Mesenchymal stem cell (in vitro differentiated cells and primary cell): ENCODE data around the gene ITGA1.

Experiments
- DNase-seq: peaks from one replicate; pipeline ENCODE4 v3.0.0-alpha.2; 2013
- H2AFZ ChIP-seq: one replicate; pipeline ENCODE4 v1.6.1; 2013; ENCODE audit warnings: low read depth, mild to moderate bottlenecking, control low read depth, inconsistent platforms, low read length, moderate library complexity
- H2AK5ac ChIP-seq: 2 replicates; pipeline ENCODE4 v1.6.1; 2013; ENCODE audit warnings: low read length, moderate library complexity, mild to moderate bottlenecking, inconsistent platforms; ENCODE audit not compliant: severe bottlenecking
- H2BK120ac ChIP-seq: one replicate; pipeline ENCODE4 v1.6.1; 2013; ENCODE audit warnings: low read depth, mild to moderate bottlenecking, inconsistent platforms, low read length, moderate library complexity
- H2BK12ac ChIP-seq, 2 experiments: one replicate each; pipeline ENCODE4 v1.6.1; 2013; ENCODE audit warnings: inconsistent platforms in 2 of 2, low read length in 2 of 2, mild to moderate bottlenecking in 2 of 2, moderate library complexity in 2 of 2, control low read depth in 1 of 2
- H2BK15ac ChIP-seq: one replicate; pipeline ENCODE4 v1.6.1; 2013; ENCODE audit warnings: mild to moderate bottlenecking, low read depth, inconsistent platforms; ENCODE audit not compliant: poor library complexity, severe bottlenecking
- H2BK5ac ChIP-seq: 2 replicates; pipeline ENCODE4 v1.6.1; 2013; ENCODE audit warnings: low read depth, mild to moderate bottlenecking, low read length, control low read depth, inconsistent platforms; ENCODE audit not compliant: poor library complexity, severe bottlenecking
- H3K14ac ChIP-seq, 2 experiments: one replicate each; pipeline ENCODE4 v1.6.1; 2013; ENCODE audit warnings: inconsistent platforms in 2 of 2, low read length in 2 of 2, control low read depth in 1 of 2, mild to moderate bottlenecking in 1 of 2, moderate library complexity in 1 of 2
- H3K18ac ChIP-seq, 2 experiments: one replicate each; pipeline ENCODE4 v1.6.1; 2013; ENCODE audit warnings: inconsistent platforms in 2 of 2, low read length in 2 of 2, control low read depth in 1 of 2, low read depth in 1 of 2, mild to moderate bottlenecking in 1 of 2
- H3K23ac ChIP-seq, 2 experiments: one replicate each; pipeline ENCODE4 v1.6.1; 2013; ENCODE audit warnings: inconsistent platforms in 2 of 2, low read length in 2 of 2, mild to moderate bottlenecking in 2 of 2, moderate library complexity in 2 of 2, control low read depth in 1 of 2
- H3K27ac ChIP-seq: 2 replicates; pipeline ENCODE4 v1.5.1; 2013; ENCODE audit warnings: mild to moderate bottlenecking, moderate library complexity, low read length, control low read depth, inconsistent platforms; ENCODE audit not compliant: poor library complexity, severe bottlenecking
- H3K27me3 ChIP-seq, 2 experiments: 2 replicates each; pipeline versions ENCODE4 v1.6.1 to v1.7.0; 2013; ENCODE audit warnings: low read length in 2 of 2, mild to moderate bottlenecking in 2 of 2, moderate library complexity in 2 of 2, control low read depth in 1 of 2, inconsistent platforms in 1 of 2; ENCODE audit not compliant: control insufficient read depth in 1 of 2, insufficient read depth in 1 of 2
- H3K36me3 ChIP-seq, 2 experiments: 2 replicates each; pipeline versions ENCODE4 v1.6.1 to v1.7.0; 2013; ENCODE audit warnings: low read length in 2 of 2, control low read depth in 1 of 2, inconsistent platforms in 1 of 2, low read depth in 1 of 2, mild to moderate bottlenecking in 1 of 2; ENCODE audit not compliant: insufficient read depth in 2 of 2, control insufficient read depth in 1 of 2
- H3K4ac ChIP-seq, 2 experiments: one replicate each; pipeline ENCODE4 v1.6.1; 2013; ENCODE audit warnings: inconsistent platforms in 2 of 2, low read length in 2 of 2, mild to moderate bottlenecking in 2 of 2, moderate library complexity in 2 of 2, control low read depth in 1 of 2, low read depth in 1 of 2
- H3K4me1 ChIP-seq: 2 replicates; pipeline ENCODE4 v1.6.1; 2013; ENCODE audit warnings: low read depth, low read length, control low read depth; ENCODE audit not compliant: control insufficient read depth, insufficient read depth
- H3K4me2 ChIP-seq: 2 replicates; pipeline ENCODE4 v1.6.1; 2013; ENCODE audit warnings: low read length, mild to moderate bottlenecking, inconsistent platforms; ENCODE audit not compliant: poor library complexity, severe bottlenecking
- H3K4me3 ChIP-seq, 2 experiments: 2 replicates each; pipeline versions ENCODE4 v1.5.1 to v1.7.0; 2013; ENCODE audit warnings: low read length in 2 of 2, mild to moderate bottlenecking in 2 of 2, control low read depth in 1 of 2, low read depth in 1 of 2; ENCODE audit not compliant: insufficient read depth in 1 of 2
- H3K79me1 ChIP-seq: replicated peaks from 2 replicates; pipeline ENCODE4 v1.6.1; 2013; ENCODE audit warnings: mild to moderate bottlenecking, control low read depth, low read length, inconsistent platforms; ENCODE audit not compliant: poor library complexity, severe bottlenecking
- H3K9ac ChIP-seq: 2 replicates; pipeline ENCODE4 v1.7.0; 2013; ENCODE audit warnings: mild to moderate bottlenecking, low read length, moderate library complexity
- H3K9me3 ChIP-seq: 2 replicates; pipeline ENCODE4 v1.7.0; 2013; ENCODE audit warnings: mild to moderate bottlenecking, low read length; ENCODE audit not compliant: control insufficient read depth
- H4K8ac ChIP-seq: one replicate; pipeline ENCODE4 v1.6.1; 2013; ENCODE audit warnings: inconsistent platforms, mild to moderate bottlenecking, low read length, moderate library complexity
- H4K91ac ChIP-seq: one replicate; pipeline ENCODE4 v1.6.1; 2013; ENCODE audit warnings: mild to moderate bottlenecking, low read length, inconsistent platforms
- WGBS: methylation state at CpG from one replicate; pipeline ENCODE4 v1.1.7; 2013; ENCODE audit warnings: mixed read lengths; 5-methylcytosine and 5-hydroxymethylcytosine counted together

Gene ITGA1

DNA sequence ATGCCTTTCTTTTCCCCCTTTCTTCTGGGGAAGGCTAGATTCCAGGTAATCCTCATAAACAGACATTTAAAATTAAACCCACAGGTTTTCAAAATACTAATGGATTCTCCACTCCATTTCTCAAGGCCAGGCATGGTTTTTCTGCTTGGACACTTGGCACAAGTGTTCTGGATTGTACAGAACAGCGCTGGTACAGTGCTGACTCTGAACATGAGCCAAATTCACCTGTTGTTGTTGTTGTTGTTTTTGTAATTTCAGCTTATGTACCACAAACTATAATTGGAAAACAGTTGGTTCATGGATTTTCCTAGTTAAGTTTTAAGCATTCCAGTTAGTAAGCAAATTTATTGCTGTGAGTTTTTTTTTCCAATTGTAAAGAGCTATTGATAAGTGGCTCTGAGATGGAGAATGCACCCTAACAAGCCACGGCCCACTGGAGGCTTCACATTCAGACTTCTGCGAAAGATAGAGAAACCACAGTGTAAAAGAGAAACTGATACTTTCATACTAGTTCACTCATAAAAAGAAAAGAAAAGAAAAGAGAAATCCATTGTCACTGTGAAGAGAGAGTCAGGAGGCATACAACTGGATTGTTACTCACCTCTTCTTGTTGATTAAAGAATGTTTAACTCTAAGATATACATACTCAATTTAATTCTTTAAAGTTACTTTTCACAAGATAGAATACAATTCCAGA lies 16.2 kb upstream of the ITGA1 start:
- no peak overlapping the region for H2BK5ac ChIP-seq
- H3K27me3 ChIP-seq, result no peaks in the 10 kb centered on the region
- no peak overlapping the region for H3K4me3 ChIP-seq
- H4K91ac ChIP-seq, result no peak overlapping the region
- no peak overlapping the region for H3K27ac ChIP-seq
- no peak overlapping the region for H3K14ac ChIP-seq
- no peak overlapping the region for H3K9ac ChIP-seq
- no peak overlapping the region for H3K4me2 ChIP-seq
- no peak overlapping the region for H4K8ac ChIP-seq
- H3K18ac ChIP-seq, result no peak overlapping the region
- H3K9me3 ChIP-seq, result no peaks in the 10 kb centered on the region
- WGBS, result 100% methylated on average over 2 of the region's 3 CpGs
- H2BK15ac ChIP-seq, result no peak overlapping the region
- H3K4me1 ChIP-seq, result no peaks in the 10 kb centered on the region
- no peak for DNase-seq
- H3K79me1 ChIP-seq, result no peaks in the 10 kb centered on the region
- H3K23ac ChIP-seq, result no peak overlapping the region
- H2BK120ac ChIP-seq, result no peak overlapping the region
- no peak overlapping the region for H2AK5ac ChIP-seq
- H3K4ac ChIP-seq, result no peak overlapping the region
- H2AFZ ChIP-seq, result no peak overlapping the region
- H3K36me3 ChIP-seq, result no peaks in the 10 kb centered on the region
- H2BK12ac ChIP-seq, result no peak overlapping the region

DNA sequence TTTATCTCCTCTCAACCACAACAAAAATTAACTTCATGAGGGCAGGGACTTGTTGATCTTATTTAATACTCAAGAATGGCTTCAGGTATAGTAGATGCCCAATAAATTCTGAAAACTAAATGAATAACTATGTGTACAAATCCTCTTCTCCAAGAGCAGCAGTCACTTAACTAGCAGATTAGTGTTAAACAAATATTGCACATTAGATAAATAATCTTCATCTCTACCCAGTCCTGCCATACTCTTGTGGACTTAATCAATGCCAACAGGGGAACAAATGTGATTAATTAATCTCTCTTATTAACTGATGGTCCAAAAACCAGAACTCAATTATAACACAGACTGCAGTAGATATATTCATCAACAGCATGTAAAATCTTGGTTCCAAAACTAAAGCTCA lies 15.0 kb upstream of the ITGA1 start:
- no peak overlapping the region for H3K4ac ChIP-seq
- H3K4me1 ChIP-seq, result no peaks in the 10 kb centered on the region
- no peak overlapping the region for H3K4me2 ChIP-seq
- no peak overlapping the region for H3K14ac ChIP-seq
- H2BK5ac ChIP-seq, result no peak overlapping the region
- no peak overlapping the region for H4K8ac ChIP-seq
- H3K18ac ChIP-seq, result no peak overlapping the region
- no peak overlapping the region for H2AK5ac ChIP-seq
- no peak overlapping the region for H2BK15ac ChIP-seq
- no peak for DNase-seq
- H3K79me1 ChIP-seq, result no peaks in the 10 kb centered on the region
- no peak overlapping the region for H2AFZ ChIP-seq
- H3K36me3 ChIP-seq, result no peaks in the 10 kb centered on the region
- H2BK12ac ChIP-seq, result no peak overlapping the region
- no peak overlapping the region for H4K91ac ChIP-seq
- no peak overlapping the region for H2BK120ac ChIP-seq
- H3K9me3 ChIP-seq, result no peaks in the 10 kb centered on the region
- H3K9ac ChIP-seq, result no peak overlapping the region
- H3K4me3 ChIP-seq, result no peak overlapping the region
- no peaks in the 10 kb centered on the region for H3K27me3 ChIP-seq
- H3K27ac ChIP-seq, result no peak overlapping the region
- H3K23ac ChIP-seq, result no peak overlapping the region

DNA sequence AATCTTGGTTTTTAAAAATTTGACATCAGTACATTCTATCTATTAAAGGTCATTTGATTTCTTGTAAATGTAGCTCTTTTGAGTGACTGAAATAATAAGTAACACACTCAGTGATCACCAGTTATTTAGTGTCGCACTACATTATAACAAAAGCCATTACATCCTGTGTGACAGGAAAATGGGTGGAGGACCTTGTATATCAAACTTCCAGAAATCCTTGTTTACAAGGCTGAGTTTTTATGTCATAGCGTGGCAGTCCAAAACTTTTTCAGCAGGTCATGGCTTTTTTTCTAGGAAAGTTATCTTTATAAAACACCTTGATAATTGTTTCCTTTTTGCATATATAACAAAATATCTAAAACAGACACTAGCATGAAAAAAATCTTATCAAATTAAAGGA lies 14.4 kb upstream of the ITGA1 start:
- Histone ChIP-seq H3K27ac (no peak overlapping the region), H2BK15ac (no peak overlapping the region), H3K14ac (no peak overlapping the region), H2BK5ac (no peak overlapping the region), H2AFZ (no peak overlapping the region), H3K23ac (no peak overlapping the region), H3K4me1 (no peaks in the 10 kb centered on the region), H4K8ac (no peak overlapping the region), H3K9me3 (no peaks in the 10 kb centered on the region), H2BK120ac (no peak overlapping the region), H2BK12ac (no peak overlapping the region), H3K4ac (no peak overlapping the region), H3K79me1 (no peaks in the 10 kb centered on the region), H3K9ac (no peak overlapping the region), H4K91ac (no peak overlapping the region), H3K4me3 (no peak overlapping the region), H3K4me2 (no peak overlapping the region), H3K18ac (no peak overlapping the region), H3K36me3 (no peaks in the 10 kb centered on the region), H2AK5ac (no peak overlapping the region), H3K27me3 (no peaks in the 10 kb centered on the region)
- WGBS, result no CpG with 5 or more reads among the region's 2 CpGs
- DNase-seq, result no peak

DNA sequence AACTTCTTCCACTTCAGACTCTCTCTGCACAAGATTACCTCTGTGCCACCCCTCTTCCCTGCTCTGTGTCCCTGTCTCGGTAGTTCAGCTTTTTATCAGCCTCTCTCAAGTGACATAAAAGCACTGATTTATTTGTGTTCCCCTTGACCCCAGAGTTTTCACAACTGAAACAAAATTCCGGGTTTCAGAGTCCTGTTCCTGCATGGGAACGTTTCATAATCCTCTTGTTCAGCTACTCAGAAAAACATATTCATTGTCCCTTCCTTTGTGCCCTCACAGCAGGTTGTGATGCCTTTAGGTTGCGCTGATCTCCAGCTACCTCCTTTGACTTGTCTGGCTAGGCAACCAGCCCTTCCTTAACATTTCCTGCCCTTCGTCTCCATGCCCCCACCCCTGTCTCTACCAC lies 13.7 kb upstream of the ITGA1 start:
- H2BK12ac ChIP-seq, result no peak overlapping the region
- H3K4me3 ChIP-seq, result no peak overlapping the region
- H3K9me3 ChIP-seq, result no peaks in the 10 kb centered on the region
- no peak overlapping the region for H3K9ac ChIP-seq
- no peak overlapping the region for H3K27ac ChIP-seq
- no peaks in the 10 kb centered on the region for H3K36me3 ChIP-seq
- H3K14ac ChIP-seq, result no peak overlapping the region
- H3K79me1 ChIP-seq, result no peaks in the 10 kb centered on the region
- no peak overlapping the region for H2AFZ ChIP-seq
- WGBS, result 23% methylated on average over 5 of the region's 5 CpGs
- H3K4ac ChIP-seq, result no peak overlapping the region
- H3K4me2 ChIP-seq, result no peak overlapping the region
- no peak overlapping the region for H3K23ac ChIP-seq
- H2BK5ac ChIP-seq, result no peak overlapping the region
- no peak overlapping the region for H2AK5ac ChIP-seq
- no peaks in the 10 kb centered on the region for H3K27me3 ChIP-seq
- H2BK15ac ChIP-seq, result no peak overlapping the region
- no peak overlapping the region for H4K91ac ChIP-seq
- no peaks in the 10 kb centered on the region for H3K4me1 ChIP-seq
- H2BK120ac ChIP-seq, result no peak overlapping the region
- peak overlapping the region in 1 of 2 experiments; percentile 48 for H3K18ac ChIP-seq
- no peak overlapping the region for H4K8ac ChIP-seq
- DNase-seq, result peak; percentile 40
